ENCODE results near the gene PTPRM.

The PTPRM gene

GRCh38 chr18:8368512-8369217 lies 801.5 kb downstream of the PTPRM start:
- no peak overlapping the region for H3K4me3 ChIP-seq (ENCODE audit: low read length in 2 of 2)
- H3K36me3 ChIP-seq (ENCODE audit: control insufficient read depth in 2 of 2, insufficient read depth in 2 of 2, low read length in 2 of 2): no peaks in the 10 kb centered on the region
- H3K9ac ChIP-seq (ENCODE audit: low read depth in 1 of 2, low read length in 2 of 2): no peak overlapping the region
- H3K27ac ChIP-seq (ENCODE audit: low read depth in 2 of 2, low read length in 2 of 2): no peak overlapping the region
- peaks cover 0 to 3% of the 10 kb centered on the region in 2 donors for H3K27me3 ChIP-seq (ENCODE audit: control insufficient read depth in 2 of 2, insufficient read depth in 2 of 2, low read length in 2 of 2)
- no peaks in the 10 kb centered on the region for H3K4me1 ChIP-seq (ENCODE audit: control insufficient read depth in 2 of 2, insufficient read depth in 2 of 2, low read length in 2 of 2)
- H3K9me3 ChIP-seq (ENCODE audit: control insufficient read depth in 2 of 2, low read length in 2 of 2): no peaks in the 10 kb centered on the region

DNA sequence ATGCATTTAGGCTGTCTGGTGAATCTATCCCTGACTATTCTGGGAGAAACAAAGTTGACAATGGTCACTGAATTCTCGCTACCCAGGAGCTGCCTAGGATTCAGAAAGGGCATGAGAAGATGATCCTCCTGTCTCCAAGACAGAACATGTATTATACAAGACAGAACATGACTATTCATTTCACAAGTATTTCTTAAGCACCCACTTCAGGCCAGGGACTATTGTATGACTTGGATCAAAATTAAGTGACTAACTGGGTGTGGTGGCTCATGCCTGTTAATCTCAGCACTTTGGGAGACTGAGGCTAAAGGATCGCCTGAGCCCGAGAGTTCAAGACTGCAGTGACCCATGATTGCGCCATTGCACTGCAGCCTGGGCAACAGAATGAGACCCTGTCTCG lies 806.4 kb downstream of the PTPRM start:
- Histone ChIP-seq H3K4me3 (ENCODE audit: low read length in 2 of 2) (no peak overlapping the region), H3K9me3 (ENCODE audit: control insufficient read depth in 2 of 2, low read length in 2 of 2) (no peaks in the 10 kb centered on the region), H3K36me3 (ENCODE audit: control insufficient read depth in 2 of 2, insufficient read depth in 2 of 2, low read length in 2 of 2) (peaks cover 0 to 4% of the 10 kb centered on the region in 2 donors), H3K27ac (ENCODE audit: low read depth in 2 of 2, low read length in 2 of 2) (no peak overlapping the region), H3K27me3 (ENCODE audit: control insufficient read depth in 2 of 2, insufficient read depth in 2 of 2, low read length in 2 of 2) (no peaks in the 10 kb centered on the region), H3K4me1 (ENCODE audit: control insufficient read depth in 2 of 2, insufficient read depth in 2 of 2, low read length in 2 of 2) (no peaks in the 10 kb centered on the region), H3K9ac (ENCODE audit: low read depth in 1 of 2, low read length in 2 of 2) (no peak overlapping the region)

GRCh38 chr18:8374676-8375075 lies 807.6 kb downstream of the PTPRM start:
- H3K9me3 ChIP-seq (ENCODE audit: control insufficient read depth in 2 of 2, low read length in 2 of 2): no peaks in the 10 kb centered on the region
- peaks cover 0 to 4% of the 10 kb centered on the region in 2 donors for H3K36me3 ChIP-seq (ENCODE audit: control insufficient read depth in 2 of 2, insufficient read depth in 2 of 2, low read length in 2 of 2)
- H3K4me1 ChIP-seq (ENCODE audit: control insufficient read depth in 2 of 2, insufficient read depth in 2 of 2, low read length in 2 of 2): no peaks in the 10 kb centered on the region
- no peaks in the 10 kb centered on the region for H3K27me3 ChIP-seq (ENCODE audit: control insufficient read depth in 2 of 2, insufficient read depth in 2 of 2, low read length in 2 of 2)
- H3K4me3 ChIP-seq (ENCODE audit: low read length in 2 of 2): no peak overlapping the region
- no peak overlapping the region for H3K27ac ChIP-seq (ENCODE audit: low read depth in 2 of 2, low read length in 2 of 2)
- no peak overlapping the region for H3K9ac ChIP-seq (ENCODE audit: low read depth in 1 of 2, low read length in 2 of 2)

DNA sequence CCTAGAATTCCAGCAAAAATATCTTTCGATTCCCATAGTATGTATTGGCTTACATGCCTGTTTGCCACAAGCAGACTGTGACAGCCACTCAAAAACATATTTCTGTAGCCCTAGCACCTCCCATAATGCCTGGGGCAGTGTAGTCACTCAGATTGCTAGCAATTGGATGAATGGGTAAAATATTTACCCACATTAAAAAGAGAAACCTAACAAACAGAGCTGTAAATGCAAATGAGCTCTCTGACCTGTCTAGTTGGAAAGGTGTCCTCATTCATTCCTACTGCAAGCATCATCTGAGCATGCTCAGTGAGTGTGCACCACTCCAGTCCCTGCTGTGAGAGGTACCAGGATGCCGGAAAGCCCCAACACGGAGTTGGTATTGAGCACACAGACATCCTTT lies 808.1 kb downstream of the PTPRM start:
- Histone ChIP-seq H3K4me1 (ENCODE audit: control insufficient read depth in 2 of 2, insufficient read depth in 2 of 2, low read length in 2 of 2) (no peaks in the 10 kb centered on the region), H3K9me3 (ENCODE audit: control insufficient read depth in 2 of 2, low read length in 2 of 2) (no peaks in the 10 kb centered on the region), H3K27me3 (ENCODE audit: control insufficient read depth in 2 of 2, insufficient read depth in 2 of 2, low read length in 2 of 2) (no peaks in the 10 kb centered on the region), H3K4me3 (ENCODE audit: low read length in 2 of 2) (no peak overlapping the region), H3K9ac (ENCODE audit: low read depth in 1 of 2, low read length in 2 of 2) (no peak overlapping the region), H3K27ac (ENCODE audit: low read depth in 2 of 2, low read length in 2 of 2) (no peak overlapping the region), H3K36me3 (ENCODE audit: control insufficient read depth in 2 of 2, insufficient read depth in 2 of 2, low read length in 2 of 2) (peaks cover 0 to 4% of the 10 kb centered on the region in 2 donors)

- H3K9me3 ChIP-seq (ENCODE audit: control insufficient read depth in 2 of 2, low read length in 2 of 2): no peaks in the 10 kb centered on the region
- H3K4me1 ChIP-seq (ENCODE audit: control insufficient read depth in 2 of 2, insufficient read depth in 2 of 2, low read length in 2 of 2): no peaks in the 10 kb centered on the region
- H3K4me3 ChIP-seq (ENCODE audit: low read length in 2 of 2): no peak overlapping the region
- H3K27me3 ChIP-seq (ENCODE audit: control insufficient read depth in 2 of 2, insufficient read depth in 2 of 2, low read length in 2 of 2): no peaks in the 10 kb centered on the region
- H3K27ac ChIP-seq (ENCODE audit: low read depth in 2 of 2, low read length in 2 of 2): no peak overlapping the region
- H3K36me3 ChIP-seq (ENCODE audit: control insufficient read depth in 2 of 2, insufficient read depth in 2 of 2, low read length in 2 of 2): peaks cover 0 to 4% of the 10 kb centered on the region in 2 donors
- H3K9ac ChIP-seq (ENCODE audit: low read depth in 1 of 2, low read length in 2 of 2): no peak overlapping the region
Measured at GRCh38 chr18:8376113-8376512, 809.0 kb downstream of the PTPRM start.

DNA sequence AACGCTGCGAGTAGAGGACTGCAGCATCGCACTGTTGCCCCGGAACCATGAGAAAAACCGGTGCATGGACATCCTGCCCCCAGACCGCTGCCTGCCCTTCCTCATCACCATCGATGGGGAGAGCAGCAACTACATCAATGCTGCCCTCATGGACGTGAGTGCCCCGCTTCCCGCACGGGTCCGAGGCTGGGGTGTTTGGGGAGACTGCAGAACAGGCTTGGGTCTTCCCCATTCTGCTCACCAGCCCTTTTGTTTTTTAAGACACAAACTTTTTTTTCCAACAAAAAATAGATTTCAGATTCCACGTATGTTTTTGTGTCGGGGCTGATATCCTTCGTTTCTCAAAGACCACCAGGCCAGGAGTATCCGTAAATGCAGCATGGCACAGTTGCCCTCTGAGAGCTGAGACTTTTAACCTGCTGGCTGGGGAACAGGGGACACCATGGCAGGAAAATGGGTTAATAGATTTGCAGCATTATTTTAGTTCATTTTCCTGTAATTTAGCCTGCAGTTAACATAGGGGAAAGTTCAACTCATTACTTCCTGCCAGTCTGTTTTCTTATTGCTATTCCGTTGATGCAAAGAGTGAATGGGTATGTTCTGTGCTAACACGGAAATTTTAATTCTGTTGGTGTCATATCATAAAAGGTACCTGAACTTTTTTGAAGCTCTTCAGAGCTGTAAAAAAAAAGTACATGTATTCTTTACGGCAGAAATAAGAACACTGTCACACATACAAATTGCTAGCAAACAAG lies 812.2 kb downstream of the PTPRM start:
- Histone ChIP-seq H3K9me3 (ENCODE audit: control insufficient read depth in 2 of 2, low read length in 2 of 2) (no peaks in the 10 kb centered on the region), H3K4me3 (ENCODE audit: low read length in 2 of 2) (no peak overlapping the region), H3K36me3 (ENCODE audit: control insufficient read depth in 2 of 2, insufficient read depth in 2 of 2, low read length in 2 of 2) (peaks cover 0 to 4% of the 10 kb centered on the region in 2 donors), H3K9ac (ENCODE audit: low read depth in 1 of 2, low read length in 2 of 2) (no peak overlapping the region), H3K4me1 (ENCODE audit: control insufficient read depth in 2 of 2, insufficient read depth in 2 of 2, low read length in 2 of 2) (no peaks in the 10 kb centered on the region), H3K27ac (ENCODE audit: low read depth in 2 of 2, low read length in 2 of 2) (no peak overlapping the region), H3K27me3 (ENCODE audit: control insufficient read depth in 2 of 2, insufficient read depth in 2 of 2, low read length in 2 of 2) (no peaks in the 10 kb centered on the region)

GRCh38 chr18:8380006-8380405 lies 812.9 kb downstream of the PTPRM start:
- Histone ChIP-seq H3K4me1 (ENCODE audit: control insufficient read depth in 2 of 2, insufficient read depth in 2 of 2, low read length in 2 of 2) (no peaks in the 10 kb centered on the region), H3K9ac (ENCODE audit: low read depth in 1 of 2, low read length in 2 of 2) (no peak overlapping the region), H3K9me3 (ENCODE audit: control insufficient read depth in 2 of 2, low read length in 2 of 2) (no peaks in the 10 kb centered on the region), H3K4me3 (ENCODE audit: low read length in 2 of 2) (no peak overlapping the region), H3K27ac (ENCODE audit: low read depth in 2 of 2, low read length in 2 of 2) (no peak overlapping the region), H3K36me3 (ENCODE audit: control insufficient read depth in 2 of 2, insufficient read depth in 2 of 2, low read length in 2 of 2) (peaks cover 0 to 4% of the 10 kb centered on the region in 2 donors), H3K27me3 (ENCODE audit: control insufficient read depth in 2 of 2, insufficient read depth in 2 of 2, low read length in 2 of 2) (no peaks in the 10 kb centered on the region)

DNA sequence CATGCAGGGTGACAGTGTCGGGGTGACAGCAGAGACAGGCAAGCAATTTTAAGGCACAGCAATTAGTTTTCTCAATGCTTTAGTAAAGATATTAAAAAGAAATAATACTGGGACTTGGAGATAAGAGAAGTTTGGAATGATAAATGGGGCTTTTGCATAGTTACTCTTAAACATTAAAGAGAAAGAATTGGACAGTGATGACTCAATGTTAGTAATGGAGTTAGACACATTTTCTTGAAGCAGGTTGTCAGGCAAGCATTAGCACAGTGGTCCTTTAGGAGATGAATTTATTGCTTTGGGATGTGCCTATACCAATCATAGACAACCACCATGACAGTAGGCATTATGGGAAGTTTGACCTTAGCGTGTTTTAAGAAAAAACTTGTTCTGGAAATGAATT lies 813.8 kb downstream of the PTPRM start:
- H3K9me3 ChIP-seq (ENCODE audit: control insufficient read depth in 2 of 2, low read length in 2 of 2): no peaks in the 10 kb centered on the region
- H3K27ac ChIP-seq (ENCODE audit: low read depth in 2 of 2, low read length in 2 of 2): no peak overlapping the region
- no peak overlapping the region for H3K4me3 ChIP-seq (ENCODE audit: low read length in 2 of 2)

GRCh38 chr18:8381821-8382459 lies 814.8 kb downstream of the PTPRM start:
- Histone ChIP-seq H3K36me3 (ENCODE audit: control insufficient read depth in 2 of 2, insufficient read depth in 2 of 2, low read length in 2 of 2) (peaks cover 0 to 4% of the 10 kb centered on the region in 2 donors), H3K9ac (ENCODE audit: low read depth in 1 of 2, low read length in 2 of 2) (no peak overlapping the region), H3K27me3 (ENCODE audit: control insufficient read depth in 2 of 2, insufficient read depth in 2 of 2, low read length in 2 of 2) (no peaks in the 10 kb centered on the region), H3K27ac (ENCODE audit: low read depth in 2 of 2, low read length in 2 of 2) (no peak overlapping the region), H3K9me3 (ENCODE audit: control insufficient read depth in 2 of 2, low read length in 2 of 2) (no peaks in the 10 kb centered on the region), H3K4me1 (ENCODE audit: control insufficient read depth in 2 of 2, insufficient read depth in 2 of 2, low read length in 2 of 2) (no peaks in the 10 kb centered on the region), H3K4me3 (ENCODE audit: low read length in 2 of 2) (no peak overlapping the region)

More for the DNA sequence above, 813.8 kb downstream of the PTPRM start:
- Histone ChIP-seq H3K27me3 (ENCODE audit: control insufficient read depth in 2 of 2, insufficient read depth in 2 of 2, low read length in 2 of 2) (no peaks in the 10 kb centered on the region), H3K9ac (ENCODE audit: low read depth in 1 of 2, low read length in 2 of 2) (no peak overlapping the region), H3K36me3 (ENCODE audit: control insufficient read depth in 2 of 2, insufficient read depth in 2 of 2, low read length in 2 of 2) (peaks cover 0 to 4% of the 10 kb centered on the region in 2 donors), H3K4me1 (ENCODE audit: control insufficient read depth in 2 of 2, insufficient read depth in 2 of 2, low read length in 2 of 2) (no peaks in the 10 kb centered on the region)

DNA sequence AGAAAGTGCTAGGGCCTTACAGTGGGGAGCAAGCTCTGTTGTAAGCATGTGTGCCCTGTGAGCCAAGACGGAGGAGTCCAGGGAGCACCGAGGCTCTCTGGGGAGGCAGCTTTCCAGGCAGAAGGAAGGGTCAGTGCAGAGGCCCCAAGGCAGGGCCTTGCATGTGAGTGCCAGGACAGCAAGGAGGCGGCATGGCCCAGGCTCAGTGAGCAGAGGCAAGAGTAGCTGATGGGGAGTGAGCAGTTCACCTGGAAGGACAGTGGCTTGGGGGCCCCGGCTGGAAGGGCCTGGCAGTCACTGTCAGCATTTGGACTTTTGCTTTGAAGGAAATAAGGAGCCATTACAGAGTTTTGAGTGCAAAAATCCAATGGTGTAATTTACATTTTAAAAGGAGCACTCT lies 818.3 kb downstream of the PTPRM start:
- Histone ChIP-seq H3K4me3 (ENCODE audit: low read length in 2 of 2) (no peak overlapping the region), H3K9me3 (ENCODE audit: control insufficient read depth in 2 of 2, low read length in 2 of 2) (no peaks in the 10 kb centered on the region), H3K36me3 (ENCODE audit: control insufficient read depth in 2 of 2, insufficient read depth in 2 of 2, low read length in 2 of 2) (no peaks in the 10 kb centered on the region), H3K4me1 (ENCODE audit: control insufficient read depth in 2 of 2, insufficient read depth in 2 of 2, low read length in 2 of 2) (no peaks in the 10 kb centered on the region), H3K27me3 (ENCODE audit: control insufficient read depth in 2 of 2, insufficient read depth in 2 of 2, low read length in 2 of 2) (no peaks in the 10 kb centered on the region), H3K9ac (ENCODE audit: low read depth in 1 of 2, low read length in 2 of 2) (no peak overlapping the region), H3K27ac (ENCODE audit: low read depth in 2 of 2, low read length in 2 of 2) (no peak overlapping the region)
